Measurements from ENCODE around the gene TBC1D22B.

DNA sequence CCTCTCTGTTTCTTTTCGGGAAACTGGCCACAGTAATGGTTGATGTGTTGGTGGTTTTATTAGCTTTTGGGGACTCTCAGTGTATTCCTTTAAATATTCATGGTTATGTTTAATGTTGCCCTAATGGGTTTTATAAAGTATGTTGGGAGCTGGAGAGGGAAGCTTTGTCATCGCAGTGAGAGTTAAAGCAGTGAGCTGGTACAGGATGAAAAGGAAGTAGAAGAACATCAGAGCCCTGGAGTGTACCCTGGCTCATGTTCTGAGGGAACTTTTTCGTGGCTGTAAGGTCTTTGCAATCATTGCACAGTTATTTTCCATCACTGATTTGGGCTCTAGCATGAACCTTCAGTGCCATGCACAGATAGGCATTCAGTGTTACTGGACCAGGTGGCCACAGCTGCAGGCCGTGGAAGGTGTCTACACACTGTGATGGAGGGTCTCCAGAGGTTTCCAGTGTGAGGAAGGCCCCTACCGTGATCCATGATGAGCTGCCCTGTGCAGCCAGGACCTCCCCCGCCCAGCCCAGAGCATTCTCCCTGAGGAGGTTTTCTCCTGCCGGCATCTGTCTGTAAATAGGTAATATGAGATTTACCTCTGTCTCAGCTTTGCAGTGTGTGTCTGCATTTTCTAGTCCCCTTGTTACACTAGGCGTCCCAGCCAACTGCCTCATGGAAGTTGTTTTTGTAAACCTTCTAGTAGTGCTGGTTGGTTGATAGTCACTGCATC, 22.8 kb downstream of the TBC1D22B start:
- TF ChIP-seq POLR2A (IDR thresholded peaks at IDR 0.05) = no peak
- TF ChIP-seq, protein P1, sequence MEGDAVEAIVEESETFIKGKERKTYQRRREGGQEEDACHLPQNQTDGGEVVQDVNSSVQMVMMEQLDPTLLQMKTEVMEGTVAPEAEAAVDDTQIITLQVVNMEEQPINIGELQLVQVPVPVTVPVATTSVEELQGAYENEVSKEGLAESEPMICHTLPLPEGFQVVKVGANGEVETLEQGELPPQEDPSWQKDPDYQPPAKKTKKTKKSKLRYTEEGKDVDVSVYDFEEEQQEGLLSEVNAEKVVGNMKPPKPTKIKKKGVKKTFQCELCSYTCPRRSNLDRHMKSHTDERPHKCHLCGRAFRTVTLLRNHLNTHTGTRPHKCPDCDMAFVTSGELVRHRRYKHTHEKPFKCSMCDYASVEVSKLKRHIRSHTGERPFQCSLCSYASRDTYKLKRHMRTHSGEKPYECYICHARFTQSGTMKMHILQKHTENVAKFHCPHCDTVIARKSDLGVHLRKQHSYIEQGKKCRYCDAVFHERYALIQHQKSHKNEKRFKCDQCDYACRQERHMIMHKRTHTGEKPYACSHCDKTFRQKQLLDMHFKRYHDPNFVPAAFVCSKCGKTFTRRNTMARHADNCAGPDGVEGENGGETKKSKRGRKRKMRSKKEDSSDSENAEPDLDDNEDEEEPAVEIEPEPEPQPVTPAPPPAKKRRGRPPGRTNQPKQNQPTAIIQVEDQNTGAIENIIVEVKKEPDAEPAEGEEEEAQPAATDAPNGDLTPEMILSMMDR (IDR thresholded peaks at IDR 0.05) = no peak
